Thyroid gland (tissue), 4 donors: ENCODE data around the gene SIN3B.

Experiments
- CTCF ChIP-seq, 6 experiments: fragments of 200-600 bp in 3 of 6; fragments of 450-650 bp in 3 of 6; sonication (generic) in 3 of 6; IDR thresholded peaks; one replicate each; pipeline ENCODE4 v1.5.1; 2016 to 2019; ENCODE audit warnings: antibody characterized with exemption in 6 of 6, mild to moderate bottlenecking in 2 of 6, inconsistent platforms in 1 of 6, moderate library complexity in 1 of 6
- POLR2A ChIP-seq, 2 donors: fragments of 450-650 bp; IDR thresholded peaks; one replicate each; pipeline ENCODE4 v1.6.1; 2017; ENCODE audit warnings: antibody characterized with exemption in 2 of 2, mild to moderate bottlenecking in 2 of 2, moderate library complexity in 1 of 2

GRCh38 chr19:16846901-16847300 lies 17.7 kb downstream of the SIN3B start:
- TF ChIP-seq POLR2A (IDR thresholded peaks at IDR 0.05), result no peak
- no peak for TF ChIP-seq CTCF (IDR thresholded peaks at IDR 0.05)
